ENCODE data around the gene MESP1.

The MESP1 gene

DNA sequence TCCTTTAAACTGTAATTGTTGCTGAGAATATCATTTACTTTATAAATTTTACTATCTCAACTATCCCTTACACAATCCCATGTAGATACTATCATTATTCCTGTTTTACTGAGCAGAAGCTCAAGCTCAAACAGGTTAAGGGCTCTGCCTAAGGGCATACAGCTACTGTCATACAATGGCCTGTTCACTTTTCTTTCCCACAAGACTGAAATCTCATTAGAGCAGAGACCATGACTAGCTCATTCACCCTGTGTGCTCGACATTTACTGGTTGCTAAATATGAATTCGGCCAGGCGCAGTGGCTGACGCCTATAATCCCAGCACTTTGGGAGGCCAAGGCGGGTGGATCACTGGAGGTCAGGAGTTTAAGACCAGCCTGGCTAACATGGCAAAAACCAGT, 23.4 kb upstream of the MESP1 start:
- no peak for TF ChIP-seq ZNF274 (IDR thresholded peaks at IDR 0.05; ENCODE audit: low read depth, low read length)
- no peak overlapping the region for H3K4me3 ChIP-seq (ENCODE audit: low read length)

DNA sequence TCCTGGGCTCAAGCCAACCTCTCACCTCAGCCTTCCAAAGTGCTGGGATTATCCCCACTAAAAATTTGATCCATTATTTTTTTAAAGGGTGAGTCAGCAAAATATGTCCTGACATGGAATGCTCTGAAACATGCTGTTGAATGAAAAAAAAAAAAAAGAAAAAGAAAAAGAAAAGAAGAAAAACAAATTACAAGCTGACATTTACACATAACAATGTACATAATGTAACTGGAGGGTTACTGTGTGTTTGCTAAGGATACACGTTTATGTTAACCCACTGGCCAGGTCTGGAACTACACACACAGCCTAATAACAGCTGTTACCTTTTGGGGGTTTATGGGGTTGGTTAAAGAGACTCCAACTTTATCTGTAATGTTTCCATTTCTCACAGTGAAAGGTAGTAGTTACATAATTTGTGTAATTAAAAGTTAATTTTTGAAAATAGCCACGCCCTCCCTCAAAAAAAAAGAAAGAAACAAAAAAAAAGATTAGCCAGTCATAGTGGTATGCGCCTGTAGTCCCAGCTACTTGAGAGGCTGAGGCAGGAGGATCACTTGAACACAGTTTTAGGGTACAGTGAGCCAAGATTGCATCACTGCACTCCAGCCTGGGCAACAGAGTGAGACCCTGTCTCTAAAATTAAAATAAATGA, 22.0 kb upstream of the MESP1 start:
- TF ChIP-seq ZNF274 (IDR thresholded peaks at IDR 0.05; ENCODE audit: low read depth, low read length), result no peak
- no peak overlapping the region for H3K4me3 ChIP-seq (ENCODE audit: low read length)

DNA sequence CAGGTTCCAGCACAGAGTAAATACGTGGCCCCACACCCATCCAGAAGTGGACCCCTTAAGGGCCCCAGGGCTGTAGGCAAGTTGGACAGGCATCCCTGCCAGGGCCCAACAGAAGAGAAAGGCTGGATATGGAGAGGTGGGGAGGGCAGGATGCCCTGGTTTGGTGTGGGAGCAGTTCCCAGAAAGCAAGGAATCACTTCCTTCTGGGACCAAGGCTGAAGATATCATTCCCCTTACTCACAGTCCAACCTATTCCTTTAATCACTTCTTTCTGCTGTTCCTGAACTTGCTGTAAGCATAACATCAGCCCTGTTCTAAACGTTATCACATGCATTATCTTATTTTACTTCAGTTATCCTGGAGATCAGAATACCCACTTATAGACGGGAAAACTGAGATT, 19.0 kb upstream of the MESP1 start:
- no peak overlapping the region for H3K4me3 ChIP-seq (ENCODE audit: low read length)
- no peak for TF ChIP-seq ZNF274 (IDR thresholded peaks at IDR 0.05; ENCODE audit: low read depth, low read length)

DNA sequence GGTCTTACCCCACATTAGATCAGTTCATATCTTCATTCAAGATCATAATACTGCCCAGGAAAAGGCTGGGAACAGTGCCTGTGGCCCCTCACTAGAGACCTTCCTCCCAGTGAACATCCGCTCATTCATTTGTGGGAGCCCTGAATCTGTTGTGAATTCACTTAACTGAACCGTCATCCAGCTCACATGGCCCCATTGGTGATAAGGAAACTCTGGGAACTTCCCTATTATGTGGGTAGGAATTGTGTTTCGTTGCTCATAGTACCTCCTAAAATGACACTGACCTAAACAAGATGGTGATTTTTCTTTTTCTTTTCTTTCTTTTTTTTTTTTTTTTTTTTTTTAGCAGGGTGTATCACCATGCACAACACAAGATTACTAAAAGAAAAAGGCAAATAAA, 18.3 kb upstream of the MESP1 start:
- H3K4me3 ChIP-seq (ENCODE audit: low read length), result no peak overlapping the region
- TF ChIP-seq ZNF274 (IDR thresholded peaks at IDR 0.05; ENCODE audit: low read depth, low read length), result no peak

- H3K4me3 ChIP-seq (ENCODE audit: low read length), result no peak overlapping the region
- no peak for TF ChIP-seq ZNF274 (IDR thresholded peaks at IDR 0.05; ENCODE audit: low read depth, low read length)
These were observed 17.0 kb upstream of the MESP1 start for GRCh38 chr15:89768071-89768500.

- TF ChIP-seq ZNF274 (IDR thresholded peaks at IDR 0.05; ENCODE audit: low read depth, low read length), result no peak
- H3K4me3 ChIP-seq (ENCODE audit: low read length), result no peak overlapping the region
These were observed 16.4 kb upstream of the MESP1 start for GRCh38 chr15:89767411-89767915.

DNA sequence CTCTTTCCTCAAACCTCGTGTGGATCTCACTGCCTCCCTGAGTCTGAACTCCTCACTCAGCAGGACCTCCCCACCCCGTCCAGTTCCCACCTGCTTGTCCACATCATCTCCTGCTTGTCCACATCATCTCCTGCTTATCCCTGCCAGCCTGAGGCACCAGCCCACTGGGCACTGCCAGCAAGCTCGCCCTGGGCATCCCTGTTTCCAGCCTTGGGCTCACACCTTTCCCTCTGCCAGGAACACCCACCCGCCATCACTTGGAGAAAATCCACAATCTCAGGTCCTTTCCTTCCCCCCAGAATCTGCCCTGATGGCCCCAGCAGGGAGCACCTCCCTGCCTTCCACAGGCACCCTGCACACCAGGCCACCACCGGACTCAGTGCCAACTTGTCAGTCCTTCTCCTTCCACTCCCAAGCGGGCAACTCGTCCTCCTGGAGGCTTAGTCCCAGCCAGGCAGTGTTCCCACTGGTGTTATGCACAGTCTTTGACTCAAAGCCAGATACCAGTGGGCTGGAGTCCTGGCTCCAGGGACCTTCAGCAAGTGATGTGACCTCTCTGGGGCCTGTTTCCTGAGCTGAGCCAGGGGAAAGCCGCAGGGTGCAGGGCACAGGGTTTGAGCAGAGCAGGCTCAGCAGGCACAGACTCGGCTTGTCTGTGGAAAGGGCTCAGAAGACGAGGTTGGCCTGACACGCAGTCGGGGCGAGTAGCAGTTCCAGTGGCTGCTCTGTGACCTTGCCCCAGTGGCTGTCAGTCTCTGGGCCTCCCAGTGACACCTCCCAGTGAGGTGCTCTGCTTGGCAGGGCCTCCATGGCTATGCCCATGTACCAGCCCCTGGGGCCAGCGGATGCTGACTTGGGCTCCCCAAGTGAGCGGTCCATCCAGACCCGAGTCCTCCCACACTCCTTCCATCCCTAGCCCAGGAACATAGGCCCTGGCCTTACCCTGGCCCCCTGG, 15.6 kb upstream of the MESP1 start:
- TF ChIP-seq ZNF274 (IDR thresholded peaks at IDR 0.05; ENCODE audit: low read depth, low read length), result no peak
- no peak overlapping the region for H3K4me3 ChIP-seq (ENCODE audit: low read length)

- no peak for TF ChIP-seq ZNF274 (IDR thresholded peaks at IDR 0.05; ENCODE audit: low read depth, low read length)
These were observed 14.6 kb upstream of the MESP1 start for GRCh38 chr15:89765694-89766093.

DNA sequence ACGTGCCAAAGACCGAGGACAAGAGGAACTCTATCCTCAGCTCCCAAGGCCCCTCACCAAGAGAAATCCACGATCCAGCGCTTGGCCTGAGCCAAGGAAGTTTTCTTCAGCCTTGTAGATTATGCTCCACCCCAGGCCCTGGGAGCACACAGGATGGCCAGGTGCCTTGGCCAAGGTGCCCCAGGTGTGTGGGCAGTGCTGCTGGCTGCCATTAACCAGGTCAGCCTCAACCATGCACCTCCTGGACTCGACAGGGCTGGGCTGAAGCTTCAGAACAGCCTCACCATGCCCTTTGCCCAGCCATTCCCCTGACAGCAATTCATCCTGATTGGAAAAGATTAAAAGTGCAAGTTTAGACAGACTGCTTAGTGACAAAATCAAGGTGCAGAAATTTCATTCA, 10.9 kb upstream of the MESP1 start:
- TF ChIP-seq ZNF274 (IDR thresholded peaks at IDR 0.05; ENCODE audit: low read depth, low read length), result no peak
- no peak overlapping the region for H3K4me3 ChIP-seq (ENCODE audit: low read length)

More at GRCh38 chr15:89765694-89766093, 14.6 kb upstream of the MESP1 start:
- no peak overlapping the region for H3K4me3 ChIP-seq (ENCODE audit: low read length)

DNA sequence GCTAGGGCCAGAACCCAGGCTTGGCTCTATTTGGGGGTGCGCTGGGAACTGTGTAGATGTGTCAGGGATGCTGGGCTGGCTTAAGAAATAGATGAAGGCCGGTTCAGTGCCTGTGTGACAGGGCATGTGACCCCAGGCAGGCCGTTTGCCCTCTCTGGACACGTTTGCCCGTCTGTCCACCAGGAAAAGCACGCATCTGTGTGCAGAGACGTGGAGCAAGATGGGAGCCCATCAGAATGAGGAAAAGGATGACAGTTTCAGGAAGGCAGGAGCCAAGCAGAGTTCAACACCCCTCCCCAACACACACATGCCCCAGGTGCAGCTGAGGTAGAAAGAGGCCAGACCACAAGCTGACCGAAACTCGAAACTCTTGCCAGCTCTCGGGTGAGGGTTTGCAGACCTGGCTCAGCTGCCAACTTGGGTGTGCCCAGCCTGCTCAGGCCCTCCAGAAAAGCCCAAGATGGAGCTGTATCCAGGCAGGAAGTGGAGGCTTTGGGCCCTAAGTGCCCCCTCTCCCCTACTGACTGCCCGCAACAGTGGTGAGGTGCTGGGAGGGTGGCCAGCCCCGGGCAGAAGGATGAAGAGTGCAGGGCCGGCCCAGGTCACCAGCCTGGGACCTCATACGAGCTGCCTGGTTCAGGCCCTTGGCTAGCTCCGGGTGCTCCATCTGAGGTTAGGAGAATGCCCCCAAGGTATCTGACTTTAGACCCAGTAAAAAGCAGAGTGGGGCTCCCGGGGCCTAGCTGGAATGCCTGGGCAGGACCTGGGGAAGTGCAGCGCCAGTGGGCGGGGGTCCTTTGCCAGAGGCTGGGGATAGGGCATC, 10.2 kb upstream of the MESP1 start:
- no peak overlapping the region for H3K4me3 ChIP-seq (ENCODE audit: low read length)
- TF ChIP-seq ZNF274 (IDR thresholded peaks at IDR 0.05; ENCODE audit: low read depth, low read length), result no peak

- no peak for TF ChIP-seq ZNF274 (IDR thresholded peaks at IDR 0.05; ENCODE audit: low read depth, low read length)
- H3K4me3 ChIP-seq (ENCODE audit: low read length), result no peak overlapping the region
These were observed 9.4 kb upstream of the MESP1 start for GRCh38 chr15:89760303-89761008.

GRCh38 chr15:89759835-89760234, 8.8 kb upstream of the MESP1 start:
- no peak for TF ChIP-seq ZNF274 (IDR thresholded peaks at IDR 0.05; ENCODE audit: low read depth, low read length)

GRCh38 chr15:89758981-89759380, 7.9 kb upstream of the MESP1 start:
- TF ChIP-seq ZNF274 (IDR thresholded peaks at IDR 0.05; ENCODE audit: low read depth, low read length), result no peak
- no peak overlapping the region for H3K4me3 ChIP-seq (ENCODE audit: low read length)

More at GRCh38 chr15:89759835-89760234, 8.8 kb upstream of the MESP1 start:
- H3K4me3 ChIP-seq (ENCODE audit: low read length), result no peak overlapping the region
